ENCODE measurements around the gene PFDN4.

DNA sequence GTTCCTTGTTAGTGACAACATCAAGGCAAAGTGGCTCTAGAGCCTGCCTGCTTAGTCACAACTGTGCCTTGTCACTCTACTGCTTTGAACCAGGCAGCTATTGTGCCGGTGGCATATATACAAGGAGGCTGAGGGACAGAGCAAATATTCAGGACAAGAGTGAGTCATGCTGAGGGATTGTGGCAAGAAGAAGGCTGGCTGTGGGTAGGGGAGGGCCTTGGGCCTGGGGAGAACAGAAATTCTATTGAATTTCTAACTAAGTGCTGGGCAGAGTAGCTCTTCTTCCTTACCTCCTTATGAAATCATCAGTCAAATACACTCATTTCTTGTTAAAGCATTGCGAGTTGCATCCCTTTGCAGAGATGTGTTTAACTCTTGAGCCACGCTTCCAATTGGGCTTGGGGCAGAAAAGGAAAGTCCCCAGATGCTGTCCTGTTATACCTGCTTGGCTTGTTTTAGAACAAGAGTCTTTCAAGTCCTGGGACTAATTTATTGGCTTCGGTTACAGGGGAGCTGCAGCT is 59.7 kb downstream of the PFDN4 start:
- no peak for TF ChIP-seq EZH2phosphoT487 (IDR thresholded peaks at IDR 0.05; ENCODE audit: insufficient read depth, low read depth)
- no peak for TF ChIP-seq EZH2 (IDR thresholded peaks at IDR 0.05; ENCODE audit: insufficient read depth, poor library complexity, severe bottlenecking)

Data from GM23248 (cell line).